ENCODE data around the gene WDR31.

DNA sequence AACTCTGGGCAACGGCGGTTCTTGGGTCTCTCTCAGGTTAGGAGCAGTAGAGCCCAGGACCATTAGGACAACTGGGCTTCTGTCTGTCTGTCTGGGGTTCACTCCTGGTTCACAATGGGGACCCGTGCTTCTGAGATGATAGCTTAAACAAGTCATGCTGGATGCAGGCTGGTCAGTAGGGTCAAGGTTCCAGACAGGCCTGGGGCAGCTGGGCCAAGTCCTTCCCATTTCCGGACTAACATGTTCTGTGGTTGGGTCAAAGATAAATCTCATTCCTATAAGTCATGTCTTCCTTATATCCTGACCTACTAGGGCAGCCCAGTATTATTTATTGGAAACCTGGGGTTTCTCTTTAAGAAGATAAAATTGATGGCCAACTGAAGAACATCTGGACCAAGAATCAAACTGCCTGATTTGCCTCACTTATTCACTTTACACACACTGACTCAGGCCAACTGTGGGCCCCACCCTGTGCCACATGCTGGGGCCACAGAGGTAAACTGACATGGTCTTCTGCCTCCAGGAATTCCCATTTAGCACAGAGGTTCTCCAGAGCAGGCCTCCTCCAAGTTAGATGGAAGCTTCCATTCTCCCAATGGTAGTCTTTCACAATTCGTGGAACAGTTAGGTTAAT, 28.4 kb upstream of the WDR31 start:
- TF ChIP-seq, protein P1, sequence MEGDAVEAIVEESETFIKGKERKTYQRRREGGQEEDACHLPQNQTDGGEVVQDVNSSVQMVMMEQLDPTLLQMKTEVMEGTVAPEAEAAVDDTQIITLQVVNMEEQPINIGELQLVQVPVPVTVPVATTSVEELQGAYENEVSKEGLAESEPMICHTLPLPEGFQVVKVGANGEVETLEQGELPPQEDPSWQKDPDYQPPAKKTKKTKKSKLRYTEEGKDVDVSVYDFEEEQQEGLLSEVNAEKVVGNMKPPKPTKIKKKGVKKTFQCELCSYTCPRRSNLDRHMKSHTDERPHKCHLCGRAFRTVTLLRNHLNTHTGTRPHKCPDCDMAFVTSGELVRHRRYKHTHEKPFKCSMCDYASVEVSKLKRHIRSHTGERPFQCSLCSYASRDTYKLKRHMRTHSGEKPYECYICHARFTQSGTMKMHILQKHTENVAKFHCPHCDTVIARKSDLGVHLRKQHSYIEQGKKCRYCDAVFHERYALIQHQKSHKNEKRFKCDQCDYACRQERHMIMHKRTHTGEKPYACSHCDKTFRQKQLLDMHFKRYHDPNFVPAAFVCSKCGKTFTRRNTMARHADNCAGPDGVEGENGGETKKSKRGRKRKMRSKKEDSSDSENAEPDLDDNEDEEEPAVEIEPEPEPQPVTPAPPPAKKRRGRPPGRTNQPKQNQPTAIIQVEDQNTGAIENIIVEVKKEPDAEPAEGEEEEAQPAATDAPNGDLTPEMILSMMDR (conservative IDR thresholded peaks at IDR 0.05; ENCODE audit: low read depth, low read length) = no peak
- no peak for TF ChIP-seq EZH2phosphoT487 (IDR thresholded peaks at IDR 0.05; ENCODE audit: borderline replicate concordance, low read length)
- no peak for TF ChIP-seq EZH2 (IDR thresholded peaks at IDR 0.05; ENCODE audit: low read length, unreplicated experiment)
